Stimulated activated CD8-positive, alpha-beta memory T cell treated with anti-CD3 and anti-CD28 coated beads, Interleukin-4, amount 100 ng/mL, for 1 hour (primary cell): ENCODE data around the gene JUNB.

Experiments used
- DNase-seq, 2 donors: peaks; one replicate each; pipeline ENCODE4 v3.0.0-alpha.2; 2020; ENCODE audit warnings: low read depth in 2 of 2, low spot score in 1 of 2

JUNB gene

GRCh38 chr19:12791345-12792050 is at the start of gene JUNB:
Gene JUNB (plus strand): TSS chr19:12791486. CDS start chr19:12791772, 286 bp downstream.
- peak; percentile 95 to 96 for DNase-seq

GRCh38 chr19:12745166-12745897 is 46.0 kb upstream of the JUNB start:
- DNase-seq = no peak

- no peak for DNase-seq
Measured at GRCh38 chr19:12748489-12748888, 42.8 kb upstream of the JUNB start.

- no peak for DNase-seq
Measured at GRCh38 chr19:12749938-12750521, 41.3 kb upstream of the JUNB start.

DNA sequence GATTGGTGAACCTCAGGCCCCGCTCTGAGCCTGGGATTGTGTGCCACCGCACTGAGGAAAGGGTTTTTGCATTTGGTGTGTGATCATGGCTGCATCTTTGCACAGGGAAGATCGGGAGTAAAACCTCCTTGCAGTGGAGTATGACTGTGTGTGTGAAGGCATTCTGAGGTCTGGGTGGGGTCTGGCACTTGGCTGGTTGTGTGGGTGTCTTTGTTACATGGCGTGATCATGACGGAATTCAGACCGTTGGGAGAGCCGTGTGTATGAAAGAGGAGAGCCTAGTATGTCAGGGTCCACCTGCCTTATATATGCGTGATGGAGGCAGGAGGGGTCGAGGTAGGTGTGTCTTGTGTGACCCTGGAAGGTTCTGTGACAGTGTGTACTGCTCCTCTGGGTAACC is 40.4 kb upstream of the JUNB start:
- DNase-seq = no peak

GRCh38 chr19:12751635-12752034 is 39.7 kb upstream of the JUNB start, which contains the start of gene BEST2:
Gene BEST2 (plus strand): TSS chr19:12751791. CDS start chr19:12752593, 802 bp downstream.
- no peak for DNase-seq

DNA sequence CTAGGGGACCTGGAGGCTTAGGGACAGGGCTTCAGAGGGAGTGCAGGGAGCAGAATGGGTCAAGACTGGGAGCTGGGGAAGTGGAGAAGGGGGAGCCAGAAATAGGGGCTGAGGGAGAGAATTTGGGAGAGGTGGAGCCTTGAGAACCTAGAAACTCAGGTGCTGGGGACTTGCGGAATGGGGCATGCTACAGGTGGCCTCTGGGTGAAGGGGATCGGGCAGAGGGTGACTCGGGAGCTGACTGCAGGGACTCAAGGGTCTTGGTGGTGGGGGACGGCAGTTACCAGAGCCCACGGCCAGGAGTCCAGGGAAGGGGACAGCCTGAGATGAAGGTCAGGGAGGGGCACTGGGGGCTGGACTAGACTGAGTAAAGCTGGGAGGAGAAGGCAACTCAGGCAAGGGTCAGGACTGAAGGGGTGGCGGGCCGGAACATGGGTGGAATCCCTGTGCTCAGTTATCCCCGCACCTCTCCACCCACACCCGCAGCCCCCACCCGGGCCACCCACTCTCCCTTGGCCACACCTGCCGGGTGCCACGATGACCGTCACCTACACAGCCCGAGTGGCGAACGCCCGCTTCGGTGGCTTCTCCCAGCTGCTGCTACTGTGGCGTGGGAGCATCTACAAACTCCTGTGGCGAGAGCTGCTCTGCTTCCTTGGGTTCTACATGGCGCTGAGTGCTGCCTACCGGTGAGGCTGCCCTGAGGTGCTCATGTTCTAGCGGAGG is 39.1 kb upstream of the JUNB start:
- no peak for DNase-seq

GRCh38 chr19:12754465-12755196 is 36.7 kb upstream of the JUNB start:
- DNase-seq = no peak

- no peak for DNase-seq
Measured at GRCh38 chr19:12756150-12756883, 35.0 kb upstream of the JUNB start.

- peak in 1 of 2 donors; percentile 30 for DNase-seq
Measured at GRCh38 chr19:12757544-12758274, 33.6 kb upstream of the JUNB start.

DNA sequence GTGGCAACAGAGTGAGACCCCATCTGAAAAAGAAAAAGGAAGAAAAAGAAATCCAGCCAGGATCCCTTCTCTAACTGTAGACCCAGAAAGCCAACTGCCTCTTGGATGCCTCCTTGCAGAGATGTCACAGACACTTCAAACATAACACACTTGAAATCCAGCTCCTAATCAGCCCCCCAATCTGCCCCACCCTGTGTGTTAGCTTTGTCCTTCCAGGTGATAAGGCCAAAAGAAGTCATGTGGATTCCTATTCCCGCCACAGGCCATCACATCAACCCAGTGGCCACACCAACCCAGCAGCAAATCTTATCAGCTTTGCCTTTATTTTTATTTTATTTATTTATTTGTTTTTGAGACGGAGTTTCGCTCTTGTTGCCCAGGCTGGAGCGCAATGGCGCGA is 31.6 kb upstream of the JUNB start:
- no peak for DNase-seq

DNA sequence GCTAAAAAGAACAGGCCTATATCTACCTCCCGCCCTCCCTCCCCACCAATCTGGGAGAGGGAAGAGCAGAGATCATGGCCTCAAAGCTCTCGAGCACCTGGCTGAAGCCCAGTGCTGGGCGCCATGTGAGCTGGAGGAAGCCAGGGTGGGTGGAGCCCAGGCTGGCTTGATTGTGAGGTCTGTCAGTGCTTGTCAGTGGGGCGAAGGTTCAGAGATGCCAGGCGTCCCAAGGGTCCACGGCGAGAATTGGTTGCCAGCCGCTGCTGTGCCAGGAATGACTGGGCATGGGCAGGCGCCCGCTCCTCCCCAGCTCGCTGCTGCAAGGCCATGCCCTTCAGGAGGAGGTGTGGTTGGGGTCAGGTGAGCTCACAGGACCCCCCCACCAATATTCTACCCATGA is 28.2 kb upstream of the JUNB start:
- no peak for DNase-seq

- DNase-seq = no peak
Measured at GRCh38 chr19:12764698-12765097, 26.6 kb upstream of the JUNB start.

DNA sequence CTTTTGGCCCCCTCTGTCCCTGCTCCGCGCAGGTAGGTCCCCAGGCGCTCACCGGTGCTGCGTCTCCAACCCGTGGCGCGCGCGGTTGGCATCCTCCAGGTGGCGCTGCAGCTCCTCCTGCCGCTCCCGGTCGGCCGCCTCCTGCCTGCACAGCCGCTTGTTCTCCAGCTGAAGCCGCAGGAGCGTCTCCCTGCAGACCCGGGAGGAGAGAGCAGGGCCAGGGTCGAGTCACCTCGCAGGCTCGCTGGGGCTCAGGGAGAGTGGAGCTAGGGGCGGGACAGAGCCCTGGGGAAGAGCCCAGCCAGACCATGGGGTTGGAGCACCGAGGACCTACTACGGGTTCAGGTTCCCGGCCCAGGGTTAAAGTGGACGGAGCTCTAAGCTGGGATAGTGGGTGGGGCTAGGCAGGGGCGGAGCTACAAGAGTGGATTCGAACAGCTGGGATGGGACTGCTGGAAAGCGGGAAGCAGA is 25.2 kb upstream of the JUNB start:
- DNase-seq = peak in 1 of 2 donors; percentile 57

DNA sequence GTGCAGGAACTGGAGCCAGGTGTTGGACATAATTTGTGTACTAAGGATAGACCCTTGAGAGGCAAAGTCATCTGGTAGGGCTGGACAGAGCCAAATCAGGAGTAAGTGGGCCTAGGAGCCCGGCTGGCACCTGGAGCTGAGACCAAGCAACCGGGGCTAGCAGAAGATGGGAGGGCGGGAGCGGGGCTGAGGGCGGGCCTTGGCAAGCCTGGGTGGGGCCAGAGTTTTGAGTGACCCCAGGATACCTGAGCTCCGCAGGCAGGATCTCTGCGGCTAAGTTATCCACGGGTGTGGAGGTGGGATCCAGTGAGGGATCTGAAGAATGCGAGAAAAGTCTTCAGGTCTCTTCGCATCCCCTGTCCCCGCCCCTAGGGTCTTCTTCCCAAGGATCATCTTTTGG is 24.1 kb upstream of the JUNB start:
- DNase-seq = no peak

DNA sequence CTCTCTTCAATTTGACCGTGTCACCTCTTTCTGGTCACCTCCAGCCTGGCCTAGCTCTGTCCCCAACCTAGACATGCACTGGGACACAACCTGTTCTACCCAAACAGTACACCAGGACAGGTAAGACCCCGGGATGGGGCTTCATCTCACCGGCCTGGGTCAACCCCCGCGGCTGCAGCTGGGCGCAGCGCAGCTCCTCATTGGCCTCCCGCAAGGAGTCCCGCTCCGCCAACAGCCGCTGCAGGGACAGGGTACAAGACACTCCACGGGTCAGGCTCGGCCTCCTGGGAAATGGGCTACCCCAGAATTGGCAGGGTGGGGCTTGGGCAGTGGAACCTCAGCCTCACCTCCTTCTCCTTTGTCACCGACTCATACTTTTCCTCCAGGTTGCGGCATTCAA is 23.6 kb upstream of the JUNB start:
- no peak for DNase-seq

DNA sequence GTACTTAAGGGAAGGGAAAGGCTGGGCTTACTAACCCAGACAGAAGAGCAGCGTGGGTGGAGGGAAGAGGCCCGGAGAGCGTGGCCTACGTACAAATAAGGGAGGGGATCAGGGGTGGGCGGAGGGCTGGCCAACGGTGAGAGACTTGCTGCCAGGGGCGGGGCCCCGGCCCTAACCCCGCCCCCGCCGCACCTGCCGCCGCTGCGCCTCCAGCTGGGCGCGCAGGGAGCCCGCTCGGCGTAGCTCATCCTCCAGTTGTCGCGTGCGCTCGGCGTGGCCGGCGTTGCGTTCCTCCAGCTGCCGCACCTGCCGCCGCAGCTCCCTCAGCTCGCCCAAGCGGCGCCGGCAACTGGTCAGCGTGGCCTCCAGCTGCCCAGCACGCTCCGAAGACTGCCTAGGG is 21.6 kb upstream of the JUNB start:
- no peak for DNase-seq

- DNase-seq = no peak
Measured at GRCh38 chr19:12770922-12771321, 20.4 kb upstream of the JUNB start.

- no peak for DNase-seq
Measured at GRCh38 chr19:12772323-12772722, 19.0 kb upstream of the JUNB start.
